ENCODE data around the gene TPGS1.

The TPGS1 gene, protein sequence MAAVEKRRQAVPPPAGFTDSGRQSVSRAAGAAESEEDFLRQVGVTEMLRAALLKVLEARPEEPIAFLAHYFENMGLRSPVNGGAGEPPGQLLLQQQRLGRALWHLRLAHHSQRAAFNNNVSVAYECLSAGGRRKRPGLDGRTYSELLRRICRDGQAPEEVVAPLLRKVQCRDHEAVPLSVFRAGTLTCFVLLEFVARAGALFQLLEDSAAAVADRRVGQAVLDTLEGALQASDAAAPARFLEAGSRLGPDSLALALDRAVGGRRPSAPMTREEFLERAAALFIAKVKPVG

DNA sequence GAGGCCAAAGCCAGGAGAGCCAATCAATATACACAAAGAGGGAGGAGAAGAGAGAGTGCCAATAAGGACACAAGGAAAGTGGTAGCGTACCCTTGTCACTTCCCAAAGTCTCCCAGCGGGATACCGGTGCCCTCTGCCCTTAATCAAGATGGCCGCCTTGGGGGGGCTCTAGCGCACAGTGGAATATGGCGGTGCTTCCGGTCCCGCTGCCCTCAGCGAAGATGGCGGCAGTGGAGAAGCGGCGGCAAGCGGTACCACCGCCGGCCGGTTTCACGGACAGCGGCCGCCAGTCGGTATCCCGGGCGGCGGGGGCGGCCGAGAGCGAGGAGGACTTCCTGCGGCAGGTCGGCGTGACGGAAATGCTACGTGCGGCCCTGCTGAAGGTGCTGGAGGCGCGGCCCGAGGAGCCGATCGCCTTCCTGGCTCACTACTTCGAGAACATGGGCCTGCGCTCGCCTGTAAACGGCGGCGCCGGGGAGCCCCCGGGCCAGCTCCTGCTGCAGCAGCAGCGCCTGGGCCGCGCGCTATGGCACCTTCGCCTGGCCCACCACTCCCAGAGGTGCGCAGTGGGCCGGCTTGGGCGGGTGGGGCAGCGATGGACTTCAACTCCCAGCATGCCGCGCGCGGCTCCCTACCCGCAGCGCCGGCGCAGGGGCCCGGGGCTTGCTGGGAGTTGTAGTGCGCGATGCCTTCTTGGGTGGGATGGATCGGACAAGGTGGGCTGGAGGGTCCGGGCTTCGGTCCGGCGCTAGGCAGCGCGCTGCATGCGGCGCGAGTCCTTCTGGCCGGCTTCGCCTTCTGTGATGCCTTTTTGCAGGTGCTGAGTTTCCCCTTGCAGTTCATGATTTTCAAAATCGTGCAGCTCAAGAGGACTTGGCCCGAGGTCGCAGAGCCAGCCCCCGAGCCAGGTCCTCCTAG, at the start of gene TPGS1:
TSS of gene TPGS1 (plus strand) at position 212 of the 918 bp plus-strand sequence. CDS start at position 222, 10 bp downstream.
- DNase-seq (ENCODE audit: low spot score) = peak; percentile 89

DNA sequence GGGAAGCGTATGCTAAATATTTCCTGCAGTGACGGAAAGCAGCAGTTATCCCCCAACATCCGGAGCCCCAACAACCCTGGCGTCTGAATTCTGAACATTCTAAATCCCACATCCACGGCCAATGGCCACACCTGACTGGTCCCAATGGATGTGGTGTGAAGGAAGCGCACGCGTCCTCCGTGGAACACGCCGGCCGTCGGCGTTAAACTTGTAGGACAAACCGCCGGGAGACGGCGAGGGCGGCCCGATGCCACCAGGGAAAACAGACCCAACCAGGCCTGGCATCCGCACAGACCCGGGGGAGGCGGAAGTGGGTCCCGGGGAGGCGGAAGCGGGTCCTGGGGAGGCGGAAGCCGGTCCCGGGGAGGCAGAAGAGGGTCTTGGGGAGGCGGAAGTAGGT, 49.7 kb upstream of the TPGS1 start:
- no peak for DNase-seq (ENCODE audit: low spot score)

DNA sequence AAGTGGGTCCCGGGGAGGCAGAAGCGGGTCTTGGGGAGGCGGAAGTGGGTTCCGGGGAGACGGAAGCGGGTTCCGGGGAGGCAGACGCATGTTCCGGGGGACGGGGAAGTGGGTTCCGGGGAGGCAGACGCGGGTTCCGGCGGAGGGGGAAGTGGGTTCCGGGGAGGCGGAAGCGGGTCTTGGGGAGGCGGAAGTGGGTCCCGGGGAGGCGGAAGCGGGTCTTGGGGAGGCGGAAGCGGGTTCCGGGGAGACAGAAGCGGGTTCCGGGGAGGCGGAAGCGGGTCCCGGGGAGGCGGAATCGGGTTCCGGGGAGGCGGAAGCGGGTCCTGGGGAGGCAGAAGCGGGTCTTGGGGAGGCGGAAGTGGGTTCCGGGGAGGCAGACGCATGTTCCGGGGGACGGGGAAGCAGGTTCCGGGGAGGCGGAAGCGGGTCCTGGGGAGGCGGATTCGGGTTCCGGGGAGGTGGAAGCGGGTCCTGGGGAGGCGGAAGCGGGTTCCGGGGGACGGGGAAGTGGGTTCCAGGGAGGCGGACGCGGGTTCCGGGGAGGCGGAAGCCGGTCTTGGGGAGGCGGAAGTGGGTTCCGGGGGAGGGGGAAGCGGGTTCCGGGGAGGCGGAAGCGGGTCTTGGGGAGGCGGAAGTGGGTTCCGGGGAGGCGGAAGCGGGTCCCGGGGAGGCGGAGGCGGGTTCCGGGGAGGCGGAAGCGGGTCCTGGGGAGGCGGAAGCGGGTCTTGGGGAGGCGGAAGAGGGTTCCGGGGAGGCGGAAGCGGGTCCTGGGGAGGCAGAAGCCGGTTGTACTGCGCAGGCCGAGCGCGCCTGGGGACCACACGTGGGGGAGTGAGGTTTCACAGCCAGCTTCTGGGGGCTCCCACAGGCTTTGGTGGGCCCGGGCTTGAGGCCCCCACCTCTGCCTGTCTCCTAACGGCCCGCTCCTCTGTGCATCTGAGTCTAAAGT, 48.9 kb upstream of the TPGS1 start:
- DNase-seq (ENCODE audit: low spot score) = no peak

DNA sequence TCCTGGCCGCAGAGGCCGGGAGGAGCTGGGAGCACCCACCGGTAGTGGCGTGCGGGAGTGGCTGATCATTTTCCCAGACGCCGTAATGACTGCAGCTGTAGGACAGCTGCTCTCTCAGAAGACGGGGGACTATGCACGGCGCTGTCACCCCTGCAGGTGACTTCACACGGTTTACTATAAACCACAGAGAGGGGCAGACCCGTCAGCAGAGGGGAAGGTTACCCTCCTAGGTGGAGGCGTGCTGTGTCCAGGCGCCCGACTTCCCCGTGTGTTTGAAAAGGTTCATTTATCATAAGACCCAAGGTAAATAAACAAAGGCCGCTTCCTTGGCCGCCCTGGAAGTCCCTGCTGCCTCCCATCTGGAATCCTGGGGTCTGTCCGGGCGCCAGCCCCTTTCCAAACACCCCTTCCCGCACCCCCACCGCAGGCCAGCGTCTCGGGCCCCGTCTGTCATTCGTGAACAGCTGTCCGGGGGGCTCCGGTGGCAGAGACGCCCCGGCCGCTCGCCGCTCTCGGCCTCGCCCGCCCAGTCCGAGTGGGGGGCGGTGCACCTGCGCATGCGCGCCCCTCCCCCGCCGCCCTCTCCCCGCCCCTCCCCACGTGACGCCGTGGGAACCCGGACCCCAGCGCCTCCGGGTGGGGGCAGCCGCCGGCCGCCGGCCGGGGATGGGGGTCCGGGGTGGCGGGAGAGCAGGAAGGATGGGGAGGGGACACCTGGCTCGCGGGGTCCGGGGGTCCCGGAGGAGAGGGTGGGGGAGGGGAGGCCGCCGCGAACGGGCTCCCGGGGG, 47.4 kb upstream of the TPGS1 start:
- DNase-seq (ENCODE audit: low spot score) = no peak

DNA sequence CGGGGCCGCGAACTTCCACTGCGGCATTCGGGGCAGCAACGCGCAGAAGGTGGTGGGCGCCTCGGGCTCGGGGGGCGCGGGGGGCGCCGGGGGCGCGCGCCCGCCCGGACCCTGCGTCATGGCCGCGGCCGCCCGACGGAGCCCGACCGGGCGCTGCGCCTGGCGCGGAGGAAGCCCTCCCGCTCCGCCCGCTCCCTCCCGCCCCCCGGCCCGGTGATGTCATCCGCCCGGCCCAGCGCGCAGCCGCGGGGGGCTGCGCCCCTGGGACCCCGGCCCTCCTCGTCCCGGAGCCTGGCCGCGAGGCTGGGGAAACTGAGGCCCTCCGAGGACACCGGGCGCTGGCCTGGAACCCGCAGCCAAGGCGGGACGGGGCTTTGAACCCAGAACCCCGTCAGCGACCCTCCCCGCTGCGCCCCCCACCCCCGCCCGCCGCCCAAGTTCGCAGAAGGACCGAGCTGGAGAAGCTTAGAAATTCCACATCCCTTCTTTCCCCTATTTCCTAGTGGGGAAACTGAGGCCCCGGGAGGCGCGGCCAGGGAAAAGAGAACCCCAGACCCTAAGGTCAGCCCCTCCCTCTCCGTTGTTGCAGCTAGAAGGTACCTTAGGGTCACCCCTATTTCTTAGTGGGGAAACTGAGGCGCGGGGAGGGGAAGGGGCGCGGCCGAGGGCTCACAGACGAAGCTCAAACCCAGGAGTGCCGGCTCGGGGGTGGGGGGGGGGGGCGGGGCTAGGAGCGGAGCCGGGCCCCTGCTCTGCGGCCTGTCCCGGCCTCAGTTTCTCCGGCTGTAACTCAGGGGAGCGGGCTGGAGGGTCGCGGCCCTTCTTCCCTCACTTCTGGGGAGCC, 46.2 kb upstream of the TPGS1 start, which contains the start of gene SHC2:
TSS of gene SHC2 (minus strand) at position 157 of the 844 bp plus-strand sequence. CDS start at position 120, 37 bp downstream.
- no peak for DNase-seq (ENCODE audit: low spot score)

DNA sequence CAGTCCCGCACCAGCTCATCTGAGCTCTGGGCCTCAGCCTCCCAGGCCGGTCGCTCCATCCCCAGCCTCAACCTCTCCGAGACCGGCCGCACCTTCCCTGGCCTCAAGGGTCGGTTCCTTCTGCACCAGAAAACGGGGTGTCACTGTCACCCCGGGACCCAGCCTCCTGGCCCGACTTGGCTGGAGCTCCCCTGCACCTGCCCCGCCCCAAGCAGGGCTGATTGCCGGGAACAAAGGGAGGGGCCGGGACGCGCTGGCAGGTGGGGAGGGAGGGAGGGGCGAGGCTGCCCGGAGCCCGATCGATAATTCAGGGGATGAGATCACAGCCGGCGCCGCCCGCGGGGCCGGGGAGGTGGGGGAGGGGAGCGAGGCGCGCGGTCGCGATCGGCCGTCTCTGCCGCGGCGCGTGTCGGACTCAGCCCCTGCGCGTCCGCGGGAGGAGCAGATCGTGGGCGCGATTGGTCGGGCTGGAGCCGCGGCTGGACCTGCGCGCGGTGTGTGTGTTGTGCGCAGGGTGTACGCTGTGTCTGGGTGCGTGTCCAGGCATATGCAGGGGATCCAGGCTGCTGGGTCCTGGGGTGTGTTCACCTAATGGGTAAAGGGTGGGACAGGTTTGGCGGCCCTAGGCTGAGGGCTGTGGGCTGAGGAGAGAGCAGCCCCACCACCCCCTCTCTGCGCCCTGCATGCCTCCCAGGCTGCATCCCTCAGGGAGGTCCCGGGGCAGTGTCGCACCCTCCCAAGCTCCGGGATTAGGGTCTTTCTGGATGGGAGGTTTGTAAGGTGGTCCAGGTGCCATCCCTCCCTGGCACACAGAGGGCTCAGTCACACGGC, 45.4 kb upstream of the TPGS1 start:
- no peak for DNase-seq (ENCODE audit: low spot score)

DNA sequence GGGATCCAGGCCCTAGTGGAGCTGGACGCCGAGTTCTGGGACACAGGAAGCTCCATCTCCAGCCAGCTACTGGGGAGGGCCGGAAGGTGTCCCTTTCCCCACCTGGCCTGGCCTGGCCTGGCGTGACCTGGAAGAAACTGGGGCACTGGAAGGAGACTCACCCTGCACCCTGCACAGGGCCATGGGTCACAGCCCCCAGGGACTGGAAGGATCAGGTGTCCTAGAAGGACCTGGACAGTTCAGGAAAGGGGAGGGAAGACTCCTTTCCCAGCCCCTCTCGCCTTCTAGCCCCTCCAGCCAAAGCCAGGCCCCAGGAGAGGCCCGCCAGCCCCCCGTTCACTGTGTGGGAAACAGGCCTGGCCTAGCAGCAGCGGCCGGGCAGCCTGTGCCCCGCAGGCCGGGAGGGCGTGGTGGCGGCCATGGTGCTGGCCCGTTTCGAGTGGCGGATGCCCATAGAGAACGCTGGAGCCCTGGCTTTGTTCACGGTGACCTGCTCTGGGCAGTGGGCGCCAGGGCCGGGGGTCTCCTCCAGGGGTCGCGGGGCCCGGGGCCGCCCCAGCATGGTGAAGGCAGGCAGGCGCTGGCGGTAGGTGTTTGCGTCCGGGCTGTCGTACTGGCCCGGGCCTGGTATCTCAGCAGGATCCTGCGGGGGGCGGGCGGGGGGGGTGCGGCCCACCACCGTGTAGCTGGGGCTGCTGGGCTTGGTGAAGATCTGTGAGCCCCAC, 43.7 kb upstream of the TPGS1 start:
- no peak for DNase-seq (ENCODE audit: low spot score)

DNA sequence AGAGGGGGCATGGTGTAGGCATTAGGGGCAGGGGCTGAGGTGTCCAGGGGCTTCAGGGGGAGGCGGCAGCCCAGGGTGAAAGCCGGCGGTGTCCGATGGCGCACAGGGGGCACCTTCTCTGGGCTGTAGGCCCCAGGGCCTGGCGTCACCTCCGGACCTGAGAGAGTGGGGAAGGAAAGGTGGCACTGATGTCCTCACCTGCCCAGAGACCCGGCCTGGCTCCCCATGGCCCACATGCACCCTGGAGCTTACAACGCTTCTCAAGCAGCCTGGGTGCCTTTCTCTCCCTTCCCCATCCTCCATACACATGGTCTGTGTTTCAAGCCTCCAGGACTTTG, 43.1 kb upstream of the TPGS1 start:
- DNase-seq (ENCODE audit: low spot score) = no peak

DNA sequence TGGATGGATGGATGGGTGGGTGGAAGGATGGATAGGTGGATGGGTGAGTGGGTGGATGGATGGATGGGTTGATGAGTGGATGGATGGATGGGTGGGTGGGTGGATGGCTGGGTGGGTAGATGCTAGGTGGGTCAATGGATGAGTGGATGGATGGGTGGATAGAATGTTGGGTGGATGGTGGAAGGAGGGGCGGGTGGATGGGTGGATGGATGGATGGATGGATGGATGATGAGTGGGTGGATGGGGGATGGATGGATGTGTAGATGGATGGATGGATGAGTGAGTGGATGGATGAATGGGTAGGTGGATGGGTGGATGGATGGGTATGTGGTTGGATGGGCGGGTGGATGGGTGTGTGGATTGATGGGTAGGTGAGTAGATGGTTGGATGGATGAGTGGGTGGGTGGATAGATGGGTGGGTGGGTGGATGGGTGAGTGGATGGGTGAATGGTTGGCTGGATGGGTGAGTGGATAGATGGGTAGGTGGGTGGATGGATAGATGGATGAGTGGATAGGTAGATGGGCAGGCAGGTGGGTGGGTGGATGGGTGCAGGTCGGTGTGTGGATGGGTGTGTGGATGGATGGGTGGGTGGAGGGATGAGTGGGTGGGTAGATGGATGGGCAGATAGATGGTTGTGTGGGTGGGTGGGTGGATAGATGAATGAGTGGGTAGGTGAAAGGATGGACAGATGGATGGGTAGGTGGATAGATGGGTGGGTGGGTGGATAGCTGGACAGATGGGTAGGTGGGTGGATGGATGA, 42.1 kb upstream of the TPGS1 start:
- DNase-seq (ENCODE audit: low spot score) = no peak

DNA sequence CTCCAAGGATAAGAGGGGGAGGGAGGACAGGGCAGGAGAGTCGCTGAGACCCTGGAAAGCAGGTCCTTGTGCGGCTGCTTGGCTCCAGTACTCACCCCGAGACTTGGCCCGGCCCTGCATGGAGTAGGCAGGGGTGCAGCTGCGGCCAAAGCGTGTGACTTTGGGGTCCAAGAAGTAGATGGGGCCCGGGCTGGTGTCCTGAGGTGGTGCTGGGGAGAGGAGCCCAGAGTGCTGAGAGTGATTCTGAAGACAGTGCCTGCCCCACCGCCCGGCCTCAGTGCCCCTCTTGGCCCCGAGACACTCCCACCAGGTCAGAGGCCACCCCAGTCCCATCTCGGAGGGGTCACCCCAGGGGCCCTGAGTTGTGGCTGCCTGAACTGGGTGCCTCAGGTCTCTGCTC, 39.7 kb upstream of the TPGS1 start:
- no peak for DNase-seq (ENCODE audit: low spot score)

DNA sequence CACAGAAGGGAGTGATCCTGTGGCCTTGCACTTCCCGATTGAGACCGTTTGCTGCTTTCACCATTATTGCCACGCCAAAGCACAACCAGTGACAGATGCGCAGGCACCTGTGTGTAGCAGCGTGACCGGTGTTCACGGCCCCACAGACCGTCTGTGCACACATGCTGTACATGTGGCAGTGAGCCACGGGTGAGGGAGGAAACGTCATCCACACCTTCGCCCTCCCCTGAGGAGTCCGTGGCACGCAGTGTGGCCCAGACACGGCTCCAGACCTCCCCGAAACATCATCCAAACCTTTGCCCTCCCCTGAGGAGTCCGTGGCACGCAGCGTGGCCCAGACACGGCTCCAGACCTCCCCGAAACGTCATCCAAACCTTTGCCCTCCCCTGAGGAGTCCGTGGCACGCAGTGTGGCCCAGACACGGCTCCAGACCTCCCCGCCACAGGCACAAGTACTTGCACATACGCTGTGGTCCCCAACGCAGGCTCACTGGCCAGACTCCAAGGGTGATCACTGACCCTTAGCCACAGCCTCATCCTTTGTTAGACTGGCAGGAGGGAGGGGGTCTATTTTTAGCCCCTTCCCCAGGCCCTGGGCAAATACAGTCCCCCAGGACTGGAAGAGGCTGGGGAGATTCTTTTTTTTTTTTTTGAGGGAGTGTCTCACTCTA, 38.6 kb upstream of the TPGS1 start:
- DNase-seq (ENCODE audit: low spot score) = no peak

DNA sequence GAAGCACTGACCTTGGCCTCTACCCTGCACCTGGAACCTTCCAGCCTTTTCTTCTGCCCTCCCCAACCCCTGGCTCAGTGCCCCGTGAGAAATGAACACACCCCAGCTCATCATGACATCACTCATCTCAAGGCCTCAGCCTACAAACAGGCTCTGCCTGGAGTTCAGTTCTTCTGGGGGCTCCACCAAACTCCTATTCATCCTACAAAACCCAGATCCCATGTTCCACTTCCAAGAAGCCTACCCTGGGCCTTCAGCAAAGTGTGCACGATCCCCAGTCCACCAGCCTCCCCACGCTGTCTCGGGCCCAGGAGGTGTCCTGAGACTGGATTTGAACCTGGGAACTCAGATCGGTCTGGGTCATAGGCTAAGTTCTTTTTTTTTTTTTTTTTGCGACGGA, 37.5 kb upstream of the TPGS1 start:
- no peak for DNase-seq (ENCODE audit: low spot score)

DNA sequence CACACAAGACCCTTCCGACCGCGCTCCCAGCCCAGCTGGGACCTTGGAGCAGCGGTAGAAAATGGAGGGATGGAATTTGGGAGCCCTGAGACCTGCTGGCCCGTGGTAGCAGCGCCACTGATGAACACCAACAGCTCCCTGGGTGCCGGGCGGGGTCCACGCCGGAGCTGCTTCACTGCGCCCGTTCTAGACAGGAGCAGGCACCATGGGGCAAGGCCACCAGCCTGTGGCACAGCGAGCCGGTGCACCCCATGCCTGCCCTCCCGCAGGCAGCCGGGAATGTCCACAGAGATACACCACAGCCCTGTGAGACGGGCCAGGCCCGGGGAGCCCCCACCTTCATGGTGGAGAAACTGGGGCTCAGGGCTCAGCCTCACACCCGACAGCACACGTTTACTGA, 36.6 kb upstream of the TPGS1 start:
- no peak for DNase-seq (ENCODE audit: low spot score)

DNA sequence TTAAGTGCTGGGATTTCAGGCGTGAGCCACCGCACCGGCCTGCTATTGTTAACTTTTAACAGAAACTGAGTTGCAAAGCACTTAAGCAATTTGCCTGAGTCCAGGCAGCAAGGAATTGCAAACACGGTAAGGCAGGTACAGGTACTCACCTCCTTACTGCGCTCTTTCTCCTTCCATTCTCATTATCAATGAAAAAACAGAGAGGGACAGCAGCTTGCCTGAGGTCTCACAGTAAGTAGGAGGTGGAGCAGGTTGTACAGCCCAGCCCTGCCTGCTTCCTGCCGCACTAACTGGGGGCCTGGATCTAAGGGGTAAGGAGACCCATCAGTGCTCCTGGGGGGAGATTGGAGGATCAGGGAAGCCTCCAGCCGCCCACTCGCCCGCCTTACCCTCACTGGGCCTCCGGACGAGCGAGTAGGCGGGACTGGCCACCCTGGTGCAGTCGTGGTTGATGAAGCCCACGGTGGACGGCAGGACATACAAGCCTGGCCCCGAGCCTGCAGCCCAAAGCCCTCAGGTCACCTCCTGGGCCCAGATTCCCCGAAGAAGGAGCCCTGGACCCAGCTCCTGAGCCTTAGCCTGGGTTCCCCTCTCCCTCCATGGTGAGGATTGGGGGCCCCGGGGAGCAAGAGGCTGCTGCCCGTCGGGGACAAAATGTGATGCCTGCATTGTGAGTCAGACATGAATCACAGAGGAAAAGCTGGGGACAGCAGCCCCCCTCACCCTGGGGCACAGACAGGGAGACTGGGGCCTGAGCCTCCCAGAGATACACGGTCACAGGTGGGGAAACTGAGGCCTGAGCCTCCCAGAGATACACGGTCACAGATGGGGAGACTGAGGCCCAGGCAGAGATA, 35.1 kb upstream of the TPGS1 start:
- DNase-seq (ENCODE audit: low spot score) = no peak

DNA sequence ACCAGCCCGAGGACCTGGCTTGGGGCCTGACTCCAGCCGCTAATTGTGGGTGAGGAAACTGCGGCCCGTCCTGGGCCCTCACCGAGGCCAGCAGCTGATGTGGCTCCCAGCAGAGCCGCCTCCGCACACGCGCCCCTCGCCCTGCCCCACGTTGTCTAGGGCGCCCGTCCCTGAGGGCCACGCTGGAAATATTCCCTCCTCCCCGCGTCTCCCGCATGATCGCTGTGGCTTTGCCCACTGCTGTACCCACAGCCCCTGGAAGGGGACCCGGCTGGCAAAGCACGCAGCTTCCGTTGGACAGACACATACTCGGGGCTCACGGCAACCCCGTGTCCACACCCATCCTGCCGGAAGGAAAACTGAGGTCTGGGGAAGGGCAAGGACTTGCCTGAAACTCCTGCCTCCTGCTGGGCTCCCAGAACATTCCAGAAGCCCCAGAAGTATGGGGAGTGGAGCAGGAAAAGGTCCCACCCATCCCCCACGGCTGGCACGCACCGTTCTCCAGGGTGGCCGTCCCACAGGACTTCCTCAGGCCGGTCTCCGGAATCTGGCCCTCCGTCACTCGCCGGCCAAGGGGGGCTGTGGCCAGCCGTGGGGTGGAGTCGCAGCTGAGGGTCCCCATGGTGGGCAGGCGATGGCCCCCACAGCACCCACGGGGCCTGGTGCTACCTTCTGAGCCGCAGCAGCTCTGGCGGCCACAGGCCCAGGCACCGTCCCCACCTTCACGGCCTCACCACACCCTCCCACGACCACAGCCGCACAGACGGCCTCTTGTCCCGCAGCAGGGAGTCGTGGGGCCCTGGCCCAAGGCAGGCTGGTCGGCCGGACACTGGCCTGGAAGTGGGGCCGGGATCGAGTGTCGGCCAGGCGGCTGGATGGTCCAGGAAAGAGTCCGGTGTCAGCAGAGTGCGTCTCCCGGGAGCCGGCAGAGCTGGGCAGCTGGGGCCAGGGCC, 32.9 kb upstream of the TPGS1 start:
- DNase-seq (ENCODE audit: low spot score) = no peak
